ENCODE data around the gene PRKG2. TPM values are rescaled to one million over a fixed set of nuclear protein-coding genes. Genes with fewer than 3 reads are reported as not detected.

The PRKG2 gene
- total RNA-seq, 1 donor from 2014 or later: 0.05 TPM

- ATAC-seq (ENCODE audit: poor library complexity) (no peak), DNase-seq (no peak)
- intact Hi-C loops (cut with DNase I): no loop called here
Measured at GRCh38 chr4:81221303-81222081, 6.5 kb upstream of the PRKG2 start.

GRCh38 chr4:81220271-81220670 is 5.2 kb upstream of the PRKG2 start:
- DNase-seq (no peak), ATAC-seq (ENCODE audit: poor library complexity) (no peak)
- intact Hi-C loops (cut with DNase I): no loop called here

- intact Hi-C loops (cut with DNase I): no loop called here
Measured at GRCh38 chr4:81218206-81218605, 3.2 kb upstream of the PRKG2 start.

GRCh38 chr4:81217779-81218178 is 2.8 kb upstream of the PRKG2 start:
- intact Hi-C loops (cut with DNase I): no loop called here
- DNase-seq: no peak
- no peak for ATAC-seq (ENCODE audit: poor library complexity)

More at GRCh38 chr4:81218206-81218605, 3.2 kb upstream of the PRKG2 start:
- ATAC-seq (ENCODE audit: poor library complexity) (no peak), DNase-seq (no peak)

- ATAC-seq (ENCODE audit: poor library complexity) (no peak), DNase-seq (no peak)
- intact Hi-C loops (cut with DNase I): no loop called here
Measured at GRCh38 chr4:81215931-81216330, 909 bp upstream of the PRKG2 start.

- ATAC-seq (ENCODE audit: poor library complexity) (no peak), DNase-seq (no peak)
- intact Hi-C loops (cut with DNase I): no loop called here
Measured at GRCh38 chr4:81214144-81214880, 710 bp downstream of the PRKG2 start.

GRCh38 chr4:81213671-81214070 is 1.4 kb downstream of the PRKG2 start:
- no peak for ATAC-seq (ENCODE audit: poor library complexity)
- no peak for DNase-seq

GRCh38 chr4:81211956-81212355 is 3.1 kb downstream of the PRKG2 start:
- ATAC-seq (ENCODE audit: poor library complexity) (no peak), DNase-seq (no peak)
- intact Hi-C loops (cut with DNase I): no loop called here

More at GRCh38 chr4:81213671-81214070, 1.4 kb downstream of the PRKG2 start:
- intact Hi-C loops (cut with DNase I): no loop called here

GRCh38 chr4:81207828-81208227 is 7.2 kb downstream of the PRKG2 start:
- DNase-seq: no peak
- intact Hi-C loops (cut with DNase I): no loop called here
- no peak for ATAC-seq (ENCODE audit: poor library complexity)

GRCh38 chr4:81205302-81205701 is 9.7 kb downstream of the PRKG2 start:
- ATAC-seq (ENCODE audit: poor library complexity): no peak
- no peak for DNase-seq
- intact Hi-C loops (cut with DNase I): no loop called here

- intact Hi-C loops (cut with DNase I): no loop called here
- DNase-seq: no peak
- ATAC-seq (ENCODE audit: poor library complexity): no peak
Measured at GRCh38 chr4:81204571-81204970, 10.5 kb downstream of the PRKG2 start.

GRCh38 chr4:81199831-81200230 is 15.2 kb downstream of the PRKG2 start:
- intact Hi-C loops (cut with DNase I): no loop called here
- ATAC-seq (ENCODE audit: poor library complexity) (no peak), DNase-seq (no peak)

GRCh38 chr4:81198609-81199008 is 16.4 kb downstream of the PRKG2 start:
- ATAC-seq (ENCODE audit: poor library complexity): no peak
- DNase-seq: no peak
- intact Hi-C loops (cut with DNase I): no loop called here

- DNase-seq: no peak
- no peak for ATAC-seq (ENCODE audit: poor library complexity)
- intact Hi-C loops (cut with DNase I): no loop called here
Measured at GRCh38 chr4:81197864-81198524, 17.0 kb downstream of the PRKG2 start.

GRCh38 chr4:81196126-81196650 is 18.8 kb downstream of the PRKG2 start:
- DNase-seq (no peak), ATAC-seq (ENCODE audit: poor library complexity) (no peak)
- intact Hi-C loops (cut with DNase I): no loop called here

- no peak for ATAC-seq (ENCODE audit: poor library complexity)
- DNase-seq: no peak
- intact Hi-C loops (cut with DNase I): no loop called here
Measured at GRCh38 chr4:81195475-81195874, 19.5 kb downstream of the PRKG2 start.

- DNase-seq (no peak), ATAC-seq (ENCODE audit: poor library complexity) (no peak)
- intact Hi-C loops (cut with DNase I): no loop called here
Measured at GRCh38 chr4:81194286-81194685, 20.7 kb downstream of the PRKG2 start.

- ATAC-seq (ENCODE audit: poor library complexity) (no peak), DNase-seq (no peak)
- intact Hi-C loops (cut with DNase I): no loop called here
Measured at GRCh38 chr4:81180916-81181315, 34.1 kb downstream of the PRKG2 start.

GRCh38 chr4:81179326-81179725 is 35.7 kb downstream of the PRKG2 start:
- intact Hi-C loops (cut with DNase I): no loop called here
- no peak for ATAC-seq (ENCODE audit: poor library complexity)

More at GRCh38 chr4:81179326-81179725, 35.7 kb downstream of the PRKG2 start:
- no peak for DNase-seq
